Activated CD4-positive, alpha-beta memory T cell treated with anti-CD3 and anti-CD28 coated beads for 36 hours (primary cell): ENCODE data around the gene ANKMY1. TPM values are rescaled to one million over a fixed set of nuclear protein-coding genes. Genes with fewer than 3 reads are reported as not detected.

Experiments
- CTCF ChIA-PET: fragments of 350-600 bp; sonication (Branson Sonifier 250); formaldehyde crosslinking; loops from one replicate; lab custom pipeline; 2021; ENCODE audit warnings: antibody characterized with exemption, inconsistent platforms; lab: Charles Lee
- POLR2A ChIA-PET: fragments of 350-600 bp; sonication (Branson Sonifier 250); formaldehyde crosslinking; loops from one replicate; lab custom pipeline; 2021; ENCODE audit warnings: antibody characterized with exemption; lab: Charles Lee
- DNase-seq: peaks from one replicate; pipeline ENCODE4 v3.0.0-alpha.2; 2020
- H3K27ac Mint-ChIP-seq: one replicate; pipeline ENCODE4 v1.8.0; 2021; ENCODE audit warnings: mixed read lengths
- H3K27me3 Mint-ChIP-seq: one replicate; pipeline ENCODE4 v1.8.0; 2021; ENCODE audit warnings: mixed read lengths
- H3K36me3 Mint-ChIP-seq: one replicate; pipeline ENCODE4 v1.8.0; 2021; ENCODE audit warnings: mixed read lengths
- H3K4me1 Mint-ChIP-seq: one replicate; pipeline ENCODE4 v1.8.0; 2021; ENCODE audit warnings: low read depth, mixed read lengths
- H3K4me3 Mint-ChIP-seq: one replicate; pipeline ENCODE4 v1.8.0; 2021; ENCODE audit warnings: mild to moderate bottlenecking, mixed read lengths
- H3K9me3 Mint-ChIP-seq: one replicate; pipeline ENCODE4 v1.8.0; 2021; ENCODE audit warnings: mixed read lengths
- intact Hi-C: fragments of 100-400 bp; cut with micrococcal nuclease; formaldehyde crosslinking; loops from one replicate; pipeline ENCODE4 v1.15.1; 2023
- total RNA-seq, 2 experiments: library from RNA; stranded (reverse); gene quantifications; one replicate each; pipeline ENCODE4 v1.2.3, GENCODE V29; 2021

The ANKMY1 gene
- total RNA-seq, 2 experiments from 2014 or later = 18.4 to 19.1 TPM

DNA sequence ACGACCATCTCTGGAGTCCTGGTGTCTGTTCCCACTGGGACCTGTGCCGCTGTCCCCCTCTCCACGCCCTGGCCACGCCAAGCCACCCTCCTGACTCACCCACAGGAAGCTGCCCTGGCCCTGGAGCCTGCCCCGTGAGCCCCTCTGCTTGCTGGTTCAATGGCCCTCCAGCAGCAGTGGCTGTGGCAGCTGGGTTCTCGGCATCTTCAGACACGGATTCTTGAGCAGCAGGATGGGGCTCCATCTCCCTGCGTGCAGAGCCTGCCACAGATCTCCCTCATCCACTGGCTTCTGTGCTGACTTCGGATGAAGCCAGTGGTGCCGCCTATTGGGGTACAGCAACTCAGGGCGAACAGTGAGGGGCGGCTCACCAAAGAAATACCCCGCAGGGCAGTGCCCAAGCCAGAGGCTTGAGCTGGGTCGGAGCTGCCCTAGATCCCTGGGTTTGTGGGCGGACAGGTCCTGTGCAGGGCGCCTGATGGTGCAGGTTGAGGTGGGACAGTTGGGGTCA, 42.7 kb upstream of the ANKMY1 start:
- H3K27me3 Mint-ChIP-seq = no peaks in the 10 kb centered on the region
- peaks cover 2% of the 10 kb centered on the region for H3K36me3 Mint-ChIP-seq
- ChIA-PET POLR2A (no interaction called here), CTCF (no interaction called here)
- DNase-seq = no peak
- H3K27ac Mint-ChIP-seq = no peak overlapping the region
- intact Hi-C loops = no loop called here
- H3K4me3 Mint-ChIP-seq = no peak overlapping the region
- H3K9me3 Mint-ChIP-seq = no peaks in the 10 kb centered on the region
- H3K4me1 Mint-ChIP-seq = no peaks in the 10 kb centered on the region

DNA sequence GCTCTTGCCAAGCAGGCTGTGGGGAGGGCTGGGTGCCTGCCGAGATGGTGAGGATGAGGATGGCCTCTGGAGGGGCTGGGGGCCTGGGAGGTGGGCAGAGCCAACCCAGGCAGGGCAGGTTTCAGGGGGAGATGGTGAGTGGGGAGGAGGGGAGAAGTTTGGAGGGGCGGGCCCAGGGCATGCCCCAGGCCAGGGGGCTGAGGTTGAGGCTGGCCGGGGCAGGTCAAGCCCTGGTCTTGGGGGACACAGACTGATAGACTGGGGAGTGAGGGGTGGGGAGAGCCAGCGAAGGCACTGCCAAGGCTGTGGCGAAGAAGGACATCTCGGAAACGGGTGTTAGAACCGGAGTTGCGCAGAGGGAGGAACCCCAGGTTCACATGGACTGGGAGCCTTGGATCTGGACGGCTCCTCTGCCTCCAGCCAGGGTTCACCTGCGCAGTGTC, 41.4 kb upstream of the ANKMY1 start:
- ChIA-PET CTCF (no interaction called here), POLR2A (no interaction called here)
- DNase-seq = no peak
- Mint-ChIP-seq H3K4me3 (no peak overlapping the region), H3K4me1 (no peaks in the 10 kb centered on the region), H3K36me3 (peaks cover 2% of the 10 kb centered on the region), H3K9me3 (no peaks in the 10 kb centered on the region), H3K27ac (no peak overlapping the region), H3K27me3 (no peaks in the 10 kb centered on the region)
- intact Hi-C loops = no loop called here

DNA sequence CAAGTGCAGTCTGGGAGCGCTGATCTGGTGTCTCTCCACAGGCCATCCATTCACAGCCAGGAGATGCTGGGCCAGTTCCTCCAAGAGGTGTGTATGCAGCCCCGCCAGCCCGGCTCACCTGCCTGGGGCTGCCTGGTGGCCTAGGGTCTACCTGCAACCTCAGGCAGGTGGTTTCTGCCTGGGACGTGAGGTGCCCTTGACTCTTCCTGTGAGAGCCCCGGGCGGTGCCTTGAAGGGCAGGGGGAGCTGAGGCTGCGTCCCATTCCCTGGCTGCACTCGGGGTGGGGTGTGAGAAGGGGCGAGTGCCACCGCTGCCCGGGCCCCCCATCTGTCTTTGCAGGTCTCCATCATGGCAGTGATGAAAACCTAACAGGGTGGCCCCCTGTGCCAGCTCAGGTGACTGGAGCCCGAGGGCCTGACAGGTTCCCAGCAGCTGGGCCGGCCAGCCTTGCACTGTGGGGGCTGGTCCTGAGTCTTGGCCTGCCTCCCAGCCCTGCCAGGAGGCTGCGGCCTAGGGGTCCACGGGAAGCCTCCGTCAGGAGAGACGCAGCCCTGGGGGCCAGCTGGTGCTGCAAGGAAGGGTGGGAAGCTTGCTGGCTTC, 40.6 kb upstream of the ANKMY1 start:
- POLR2A ChIA-PET = no interaction called here
- Mint-ChIP-seq H3K27me3 (no peaks in the 10 kb centered on the region), H3K4me3 (no peak overlapping the region), H3K36me3 (peaks cover 2% of the 10 kb centered on the region), H3K9me3 (no peaks in the 10 kb centered on the region), H3K27ac (no peak overlapping the region), H3K4me1 (no peaks in the 10 kb centered on the region)
- no peak for DNase-seq
- intact Hi-C loops = no loop called here
- CTCF ChIA-PET = no interaction called here

DNA sequence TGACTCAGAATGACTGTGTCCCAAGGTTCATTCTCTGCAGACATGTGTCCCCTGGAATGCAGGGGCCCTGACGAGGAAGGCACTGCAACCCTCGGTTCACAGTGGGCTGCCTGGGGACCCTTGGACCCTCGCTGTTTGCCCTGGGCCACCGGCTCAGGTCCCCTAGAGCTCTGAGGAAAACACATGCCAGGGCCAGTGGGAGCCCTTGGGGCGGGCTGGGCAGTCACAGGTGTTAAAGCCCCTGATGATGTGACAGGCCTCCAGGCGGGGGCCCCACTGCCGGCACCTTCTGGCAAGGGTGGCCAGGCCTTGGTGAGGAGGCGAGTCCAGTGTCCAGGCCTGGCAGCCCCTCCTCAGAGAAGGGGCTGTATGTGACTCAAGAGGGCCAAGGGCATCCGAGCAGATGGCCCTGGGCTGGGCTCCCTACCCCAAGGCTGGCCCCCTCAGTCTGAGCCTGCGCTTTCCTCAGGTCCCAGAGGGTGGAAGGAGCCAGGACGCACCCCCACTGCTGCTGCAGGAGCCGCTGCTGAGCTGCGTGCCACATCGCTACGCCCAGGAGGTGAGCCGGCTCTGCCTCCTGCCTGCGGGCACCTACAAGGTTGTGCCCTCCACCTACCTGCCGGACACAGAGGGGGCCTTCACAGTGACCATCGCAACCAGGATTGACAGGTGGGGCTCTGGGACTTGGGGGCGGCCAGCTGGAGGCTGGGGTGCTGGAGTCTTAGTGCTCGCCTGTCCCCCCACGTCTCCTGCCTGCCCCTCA, 39.8 kb upstream of the ANKMY1 start:
- no peaks in the 10 kb centered on the region for H3K27me3 Mint-ChIP-seq
- no peaks in the 10 kb centered on the region for H3K4me1 Mint-ChIP-seq
- no peak overlapping the region for H3K27ac Mint-ChIP-seq
- CTCF ChIA-PET = no interaction called here
- H3K36me3 Mint-ChIP-seq = peaks cover 2% of the 10 kb centered on the region
- no peaks in the 10 kb centered on the region for H3K9me3 Mint-ChIP-seq
- POLR2A ChIA-PET = no interaction called here
- DNase-seq = no peak
- H3K4me3 Mint-ChIP-seq = no peak overlapping the region
- intact Hi-C loops = no loop called here

DNA sequence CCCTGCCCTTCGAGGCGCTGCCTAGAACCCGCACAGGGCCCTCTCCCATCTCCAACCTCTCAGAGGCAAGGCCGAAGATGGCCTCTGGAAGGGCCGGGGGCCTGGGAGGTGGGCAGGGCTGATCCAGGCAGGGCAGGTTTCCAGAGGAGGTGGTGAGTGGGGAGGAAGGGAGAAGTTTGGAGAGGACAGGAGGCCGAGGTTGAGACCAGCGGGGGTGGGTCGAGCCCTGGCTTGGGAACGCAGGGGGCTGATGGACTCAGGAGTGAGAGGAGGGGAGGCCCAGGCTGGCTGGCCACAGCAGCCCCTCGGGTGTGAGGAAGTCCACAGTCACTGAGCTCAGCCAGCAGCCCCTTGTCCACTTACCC, 39.2 kb upstream of the ANKMY1 start:
- DNase-seq = no peak
- no peaks in the 10 kb centered on the region for H3K9me3 Mint-ChIP-seq
- no peaks in the 10 kb centered on the region for H3K27me3 Mint-ChIP-seq
- H3K27ac Mint-ChIP-seq = no peak overlapping the region
- H3K36me3 Mint-ChIP-seq = peaks cover 2% of the 10 kb centered on the region
- ChIA-PET CTCF (no interaction called here), POLR2A (no interaction called here)
- H3K4me3 Mint-ChIP-seq = no peak overlapping the region
- intact Hi-C loops = no loop called here
- no peaks in the 10 kb centered on the region for H3K4me1 Mint-ChIP-seq

DNA sequence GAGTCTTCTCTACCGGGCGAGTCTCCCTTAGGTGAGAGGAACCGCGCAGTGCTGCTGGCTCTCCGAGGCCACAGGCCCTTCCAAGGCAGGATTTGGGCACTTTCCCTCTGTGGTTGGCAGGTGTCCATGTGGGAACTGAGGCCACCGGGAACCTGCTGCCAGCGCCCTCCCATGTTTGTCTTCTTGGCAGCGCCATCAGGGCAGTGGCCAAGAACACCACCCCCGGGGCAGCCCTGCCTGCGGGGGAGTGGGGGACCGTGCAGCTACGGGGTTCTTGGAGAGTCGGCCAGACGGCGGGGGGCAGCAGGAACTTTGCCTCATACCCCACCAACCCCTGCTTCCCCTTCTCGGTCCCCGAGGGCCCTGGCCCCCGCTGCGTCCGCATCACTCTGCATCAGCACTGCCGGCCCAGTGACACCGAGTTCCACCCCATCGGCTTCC, 38.7 kb upstream of the ANKMY1 start:
- Mint-ChIP-seq H3K36me3 (peaks cover 2% of the 10 kb centered on the region), H3K4me1 (no peaks in the 10 kb centered on the region), H3K27ac (no peak overlapping the region), H3K9me3 (no peaks in the 10 kb centered on the region), H3K4me3 (no peak overlapping the region), H3K27me3 (no peaks in the 10 kb centered on the region)
- ChIA-PET POLR2A (no interaction called here), CTCF (interaction anchor here (0.9 kb wide), 1 partner anchor 83 kb away, joined by 4 read pairs; no protein-coding TSS in a partner anchor)
- no peak for DNase-seq
- intact Hi-C loops = no loop called here

DNA sequence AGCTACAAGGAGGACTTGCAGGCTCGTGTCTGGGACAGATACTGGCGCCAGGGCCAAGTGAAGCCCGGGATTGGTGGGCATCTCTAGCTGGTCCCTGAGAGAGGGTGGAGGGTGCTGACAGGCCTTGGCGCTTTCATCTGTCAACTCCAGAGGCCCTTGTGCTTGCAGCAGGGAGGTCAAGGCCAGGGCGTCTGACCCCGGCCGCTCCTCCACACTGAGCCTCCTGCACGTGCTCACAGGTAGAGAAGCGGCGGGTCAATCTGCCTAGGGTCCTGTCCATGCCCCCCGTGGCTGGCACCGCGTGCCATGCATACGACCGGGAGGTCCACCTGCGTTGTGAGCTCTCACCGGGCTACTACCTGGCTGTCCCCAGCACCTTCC, 38.3 kb upstream of the ANKMY1 start:
- Mint-ChIP-seq H3K36me3 (peaks cover 2% of the 10 kb centered on the region), H3K4me3 (no peak overlapping the region), H3K4me1 (no peaks in the 10 kb centered on the region), H3K9me3 (no peaks in the 10 kb centered on the region), H3K27ac (no peak overlapping the region), H3K27me3 (no peaks in the 10 kb centered on the region)
- intact Hi-C loops = no loop called here
- CTCF ChIA-PET = interaction anchor here (0.9 kb wide), 1 partner anchor 82 kb away, joined by 4 read pairs; no protein-coding TSS in a partner anchor
- POLR2A ChIA-PET = no interaction called here
- DNase-seq = no peak

DNA sequence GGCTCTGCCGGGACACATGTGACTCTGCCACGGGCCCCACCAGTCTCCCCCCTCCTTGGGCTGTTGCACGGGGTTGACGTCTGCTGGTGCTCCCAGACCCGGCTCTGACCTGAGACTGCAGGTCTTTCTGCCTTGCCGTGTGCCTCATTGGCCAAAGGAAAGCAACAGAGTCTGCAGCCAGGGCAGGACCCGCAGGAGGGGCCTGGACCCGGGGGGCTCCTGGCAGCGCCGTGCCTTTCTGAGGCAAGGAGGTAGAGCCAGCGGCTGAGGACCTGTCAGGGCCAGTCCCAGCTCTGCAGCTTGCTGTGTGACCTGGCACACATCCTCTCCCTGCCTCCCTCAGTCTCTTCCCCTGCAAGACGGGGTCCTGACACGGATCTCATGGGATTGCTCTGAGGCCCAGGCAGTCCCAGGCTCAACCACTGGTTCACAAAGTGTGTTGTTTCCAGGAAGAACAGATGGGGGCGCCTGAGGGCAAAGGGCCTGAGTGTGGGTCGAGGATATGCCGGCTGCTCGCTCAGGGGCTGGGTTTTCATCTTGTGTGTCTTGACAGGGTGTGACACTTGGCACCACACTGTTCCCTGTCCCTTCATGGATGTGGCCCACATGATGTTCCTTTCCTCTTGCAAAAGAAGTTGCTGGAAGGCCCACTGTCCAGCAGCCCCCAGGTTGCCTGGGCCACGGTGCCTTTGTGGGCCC, 37.7 kb upstream of the ANKMY1 start:
- no peak overlapping the region for H3K4me3 Mint-ChIP-seq
- ChIA-PET POLR2A (no interaction called here), CTCF (no interaction called here)
- no peaks in the 10 kb centered on the region for H3K4me1 Mint-ChIP-seq
- DNase-seq = peak; percentile 46
- intact Hi-C loops = no loop called here
- no peak overlapping the region for H3K27ac Mint-ChIP-seq
- no peaks in the 10 kb centered on the region for H3K27me3 Mint-ChIP-seq
- peaks cover 2% of the 10 kb centered on the region for H3K36me3 Mint-ChIP-seq
- no peaks in the 10 kb centered on the region for H3K9me3 Mint-ChIP-seq

DNA sequence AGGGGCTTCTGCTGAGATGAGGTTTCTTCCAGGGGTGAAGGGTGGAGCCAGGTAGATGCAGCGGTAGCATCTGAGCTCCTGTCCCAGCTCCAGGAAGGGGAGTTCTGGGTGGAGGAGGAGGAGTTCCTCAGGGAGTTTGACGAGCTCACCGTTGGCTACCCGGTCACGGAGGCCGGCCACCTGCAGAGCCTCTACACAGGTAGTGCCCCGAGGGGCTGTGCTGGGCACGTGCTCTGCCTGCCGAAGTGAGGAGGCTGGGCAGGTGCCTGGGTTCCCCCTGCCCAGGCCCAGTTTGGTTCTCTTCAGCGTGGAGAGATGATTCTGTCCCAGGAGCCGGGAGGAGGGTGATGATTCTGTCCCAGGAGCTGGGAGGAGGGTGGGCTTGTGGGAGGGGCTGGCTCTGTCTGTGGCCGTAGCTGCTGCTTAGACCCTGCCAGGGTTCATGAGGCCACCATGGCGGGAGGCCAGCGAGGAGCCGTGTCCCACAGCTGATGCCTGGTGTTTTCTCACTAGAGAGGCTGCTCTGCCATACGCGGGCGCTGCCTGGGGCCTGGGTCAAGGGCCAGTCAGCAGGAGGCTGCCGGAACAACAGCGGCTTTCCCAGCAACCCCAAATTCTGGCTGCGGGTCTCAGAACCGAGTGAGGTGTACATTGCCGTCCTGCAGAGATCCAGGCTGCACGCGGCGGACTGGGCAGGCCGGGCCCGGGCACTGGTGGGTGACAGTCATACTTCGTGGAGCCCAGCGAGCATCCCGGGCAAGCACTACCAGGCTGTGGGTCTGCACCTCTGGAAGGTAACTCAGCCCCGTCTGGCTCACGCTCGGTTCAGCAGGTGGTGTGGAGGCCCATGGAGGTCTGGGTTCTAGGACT, 37.0 kb upstream of the ANKMY1 start:
- H3K4me3 Mint-ChIP-seq = no peak overlapping the region
- DNase-seq = no peak
- H3K27ac Mint-ChIP-seq = no peak overlapping the region
- no peaks in the 10 kb centered on the region for H3K36me3 Mint-ChIP-seq
- no peaks in the 10 kb centered on the region for H3K4me1 Mint-ChIP-seq
- POLR2A ChIA-PET = no interaction called here
- intact Hi-C loops = no loop called here
- CTCF ChIA-PET = interaction anchor here (1.1 to 1.3 kb wide), 2 partner anchors 80 to 105 kb away, joined by 3 read pairs; no protein-coding TSS in a partner anchor
- H3K9me3 Mint-ChIP-seq = no peaks in the 10 kb centered on the region
- no peaks in the 10 kb centered on the region for H3K27me3 Mint-ChIP-seq

DNA sequence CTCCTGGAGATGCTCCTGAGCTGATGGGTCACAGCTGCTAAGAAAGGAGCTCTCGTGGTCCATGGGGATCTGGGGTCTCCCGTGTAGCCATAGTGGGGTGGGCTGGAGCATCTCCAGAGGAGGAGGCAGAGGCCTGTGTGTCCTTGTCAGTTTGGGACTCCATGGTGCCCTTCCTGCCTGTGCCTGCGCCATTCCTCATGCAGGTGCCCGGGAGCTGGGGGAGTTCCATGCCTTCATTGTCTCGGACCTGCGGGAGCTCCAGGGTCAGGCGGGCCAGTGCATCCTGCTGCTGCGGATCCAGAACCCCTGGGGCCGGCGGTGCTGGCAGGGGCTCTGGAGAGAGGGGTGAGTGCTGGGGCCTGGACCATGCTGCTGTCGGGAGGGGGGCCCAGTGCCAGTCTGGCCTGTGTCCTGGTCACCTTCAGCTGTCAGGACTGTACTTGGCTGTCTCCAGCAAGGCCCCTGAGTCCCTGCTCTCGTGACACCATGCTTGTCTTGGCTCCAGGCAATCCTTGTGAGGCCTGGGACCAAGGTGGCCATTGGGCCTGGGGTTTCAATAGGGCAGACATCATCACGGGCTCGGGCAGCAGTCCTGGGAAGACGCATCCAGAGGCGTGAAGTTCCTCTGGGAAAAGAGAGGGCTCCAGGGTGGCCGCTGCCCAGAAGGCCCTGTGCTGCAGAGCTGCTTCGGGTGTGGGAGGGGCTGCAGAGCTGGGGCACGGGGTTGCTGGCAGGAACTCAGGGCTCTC, 36.1 kb upstream of the ANKMY1 start:
- intact Hi-C loops = no loop called here
- Mint-ChIP-seq H3K4me1 (peaks cover 3% of the 10 kb centered on the region), H3K27me3 (no peaks in the 10 kb centered on the region), H3K4me3 (no peak overlapping the region), H3K36me3 (no peaks in the 10 kb centered on the region), H3K27ac (no peak overlapping the region), H3K9me3 (no peaks in the 10 kb centered on the region)
- no peak for DNase-seq
- CTCF ChIA-PET = interaction anchor here (1.1 to 1.3 kb wide), 3 partner anchors 28 to 106 kb away, joined by 3 read pairs; no protein-coding TSS in a partner anchor
- POLR2A ChIA-PET = no interaction called here

DNA sequence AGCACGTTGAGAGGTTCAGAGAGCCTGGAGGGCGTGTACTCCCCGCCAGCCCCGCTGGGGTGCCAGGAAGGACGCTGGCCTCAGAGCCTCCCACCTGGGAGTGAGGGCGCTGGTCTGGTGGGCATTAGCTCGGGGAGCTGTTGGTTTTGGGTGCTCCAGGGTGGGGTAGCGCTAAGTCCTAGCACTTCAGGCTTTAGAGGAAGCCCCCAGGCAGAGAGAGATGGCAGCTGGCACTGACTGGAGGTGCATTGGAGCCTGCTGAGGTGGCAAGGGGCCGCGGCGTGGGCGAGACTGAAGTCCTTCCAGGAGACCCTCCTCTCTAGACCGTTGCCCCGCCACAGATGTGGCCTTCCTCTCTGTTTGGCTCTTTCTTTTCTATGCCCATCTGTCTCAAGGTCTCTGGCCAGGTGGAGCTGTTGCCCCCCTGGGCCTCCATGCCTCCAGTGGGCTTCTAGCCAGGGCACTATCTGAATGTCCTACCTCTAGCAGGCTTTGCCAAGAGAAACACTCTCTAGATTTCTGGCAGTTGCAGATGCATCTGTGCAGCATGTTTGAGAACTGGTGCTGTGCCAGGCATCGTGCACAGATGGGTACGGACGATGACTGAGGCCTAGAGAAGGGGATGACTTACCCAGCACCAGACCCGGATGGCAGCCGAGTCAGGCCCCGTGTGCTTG, 35.4 kb upstream of the ANKMY1 start:
- Mint-ChIP-seq H3K36me3 (no peaks in the 10 kb centered on the region), H3K4me3 (no peak overlapping the region), H3K9me3 (no peaks in the 10 kb centered on the region), H3K27ac (no peak overlapping the region), H3K4me1 (peaks cover 11% of the 10 kb centered on the region), H3K27me3 (no peaks in the 10 kb centered on the region)
- intact Hi-C loops = no loop called here
- ChIA-PET POLR2A (no interaction called here), CTCF (interaction anchor here (1.2 to 1.3 kb wide), 2 partner anchors 27 to 107 kb away, joined by 3 read pairs; no protein-coding TSS in a partner anchor)
- DNase-seq = no peak
